Upper lobe of right lung (tissue), 1 donor: ENCODE results near the gene ANKRD39. TPM values are rescaled to one million over a fixed set of nuclear protein-coding genes. Genes with fewer than 3 reads are reported as not detected.

Experiments
- ATAC-seq: fragments of 200-7000 bp; cut with Tn5 transposase; one replicate; pipeline ENCODE4 v1.9.1; 2020; ENCODE audit warnings: mild to moderate bottlenecking, moderate library complexity
- DNase-seq: peaks from one replicate; pipeline ENCODE4 v3.0.0-alpha.2; 2020
- H3K27ac ChIP-seq: fragments of 200-600 bp; one replicate; pipeline ENCODE4 v1.8.0; 2022
- H3K27me3 ChIP-seq: fragments of 200-600 bp; one replicate; pipeline ENCODE4 v1.8.0; 2022; ENCODE audit warnings: mild to moderate bottlenecking
- H3K36me3 ChIP-seq: fragments of 200-600 bp; one replicate; pipeline ENCODE4 v1.8.0; 2022
- H3K4me1 ChIP-seq: fragments of 200-600 bp; one replicate; pipeline ENCODE4 v1.8.0; 2022
- H3K4me3 ChIP-seq: fragments of 200-600 bp; one replicate; pipeline ENCODE4 v1.8.0; 2022; ENCODE audit warnings: mild to moderate bottlenecking
- H3K9me3 ChIP-seq: fragments of 200-600 bp; one replicate; pipeline ENCODE4 v1.8.0; 2022
- intact Hi-C: fragments of 100-400 bp; cut with DNase I; formaldehyde crosslinking; loops from one replicate; pipeline ENCODE4 v1.11.0; 2022
- microRNA-seq: library from miRNA; unstranded; fragments of <30 nt; microRNA quantifications from one replicate; pipeline ENCODE4 v1.2.0, GENCODE V29; 2020; ENCODE audit warnings: borderline microRNAs expressed
- total RNA-seq: library from RNA; stranded (reverse); fragmentation: NEBNext Ultra II Directional; extraction: Animal tissue kit (Norgen Biotek cat#: 25700); gene quantifications from one replicate; pipeline ENCODE4 v1.2.1, GENCODE V29; 2021
- TF ChIP-seq, protein P1 (sequence below): fragments of 200-600 bp; IDR thresholded peaks from one replicate; pipeline ENCODE4 v1.8.0; 2022; ENCODE audit warnings: antibody characterized with exemption
- donor health status: DM: no; HTN: yes; CAD: no; lungs with severe emphysema.

ANKRD39 gene
- total RNA-seq, 1 donor from 2014 or later, result 8.6 TPM

DNA sequence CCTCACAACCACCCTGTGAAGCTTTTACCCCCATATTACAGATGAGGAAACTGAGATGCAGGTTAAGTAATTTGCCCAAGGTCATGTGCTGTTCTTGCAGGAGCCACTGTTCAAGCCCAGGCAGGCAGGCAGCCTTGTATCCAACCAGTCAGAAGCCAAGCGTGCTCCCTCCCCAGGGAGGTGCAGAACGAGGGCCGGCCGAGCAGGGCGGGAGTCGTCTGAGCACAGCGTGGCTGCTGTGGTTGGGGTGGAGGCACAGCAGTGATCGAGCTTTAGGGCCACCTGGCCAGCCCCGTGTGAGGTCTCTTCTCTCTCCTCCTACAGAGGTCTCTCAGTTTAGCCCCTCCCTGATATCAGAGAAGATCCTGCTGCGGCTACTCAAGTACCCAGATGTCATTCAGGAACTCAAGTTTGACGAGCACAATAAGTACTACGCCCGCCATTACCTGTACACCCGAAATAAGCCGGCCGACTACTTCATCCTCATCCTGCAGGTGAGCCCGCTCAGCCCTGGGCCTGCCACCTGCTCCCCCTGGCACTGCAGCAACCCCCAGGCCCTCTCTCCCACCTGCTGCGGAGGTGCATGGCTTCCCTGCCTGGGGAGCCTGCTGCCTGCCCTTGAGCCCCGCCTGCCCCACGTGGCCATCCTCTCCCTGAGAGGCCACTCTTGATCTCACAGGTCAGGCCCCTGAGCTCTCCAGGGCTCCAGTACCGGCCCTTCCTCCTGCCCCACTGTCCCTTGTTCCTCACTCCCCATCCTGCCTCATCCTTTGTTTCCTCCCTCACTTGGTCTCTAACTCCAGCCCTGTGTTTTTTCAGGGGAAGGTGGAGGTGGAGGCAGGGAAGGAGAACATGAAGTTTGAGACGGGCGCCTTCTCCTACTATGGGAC lies 58.8 kb downstream of the ANKRD39 start:
- Histone ChIP-seq H3K27me3 (no peaks in the 10 kb centered on the region), H3K4me3 (no peak overlapping the region), H3K36me3 (peaks cover 17% of the 10 kb centered on the region), H3K4me1 (no peaks in the 10 kb centered on the region), H3K27ac (no peak overlapping the region), H3K9me3 (no peaks in the 10 kb centered on the region)
- DNase-seq (no peak), ATAC-seq (no peak)
- TF ChIP-seq, protein P1, sequence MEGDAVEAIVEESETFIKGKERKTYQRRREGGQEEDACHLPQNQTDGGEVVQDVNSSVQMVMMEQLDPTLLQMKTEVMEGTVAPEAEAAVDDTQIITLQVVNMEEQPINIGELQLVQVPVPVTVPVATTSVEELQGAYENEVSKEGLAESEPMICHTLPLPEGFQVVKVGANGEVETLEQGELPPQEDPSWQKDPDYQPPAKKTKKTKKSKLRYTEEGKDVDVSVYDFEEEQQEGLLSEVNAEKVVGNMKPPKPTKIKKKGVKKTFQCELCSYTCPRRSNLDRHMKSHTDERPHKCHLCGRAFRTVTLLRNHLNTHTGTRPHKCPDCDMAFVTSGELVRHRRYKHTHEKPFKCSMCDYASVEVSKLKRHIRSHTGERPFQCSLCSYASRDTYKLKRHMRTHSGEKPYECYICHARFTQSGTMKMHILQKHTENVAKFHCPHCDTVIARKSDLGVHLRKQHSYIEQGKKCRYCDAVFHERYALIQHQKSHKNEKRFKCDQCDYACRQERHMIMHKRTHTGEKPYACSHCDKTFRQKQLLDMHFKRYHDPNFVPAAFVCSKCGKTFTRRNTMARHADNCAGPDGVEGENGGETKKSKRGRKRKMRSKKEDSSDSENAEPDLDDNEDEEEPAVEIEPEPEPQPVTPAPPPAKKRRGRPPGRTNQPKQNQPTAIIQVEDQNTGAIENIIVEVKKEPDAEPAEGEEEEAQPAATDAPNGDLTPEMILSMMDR, result no peak
- intact Hi-C loops, result no loop called here

Small RNA genes within 50 kb of the gene (microRNA-seq; reads per million reads assigned to microRNA genes)
- 1.3 reads per million for gene MIR3127

Other genes starting within 250 kb of the ANKRD39 start
- 50.1 TPM for gene KANSL3, start 219.7 kb downstream of the ANKRD39 start, total RNA-seq
- gene FER1L5, start 215.3 kb downstream of the ANKRD39 start, total RNA-seq, result 0.14 TPM
- gene LMAN2L, start 118.0 kb downstream of the ANKRD39 start, total RNA-seq, result 16.5 TPM
- 15.0 TPM for gene CNNM4, start 97.1 kb downstream of the ANKRD39 start, total RNA-seq
- 34.1 TPM for gene CNNM3, start 41.7 kb downstream of the ANKRD39 start, total RNA-seq
- gene ANKRD23, start 14.0 kb downstream of the ANKRD39 start, total RNA-seq, result 1.7 TPM
- gene SEMA4C, start 12.1 kb upstream of the ANKRD39 start, total RNA-seq, result 37.7 TPM
- gene FAM178B, start 128.6 kb upstream of the ANKRD39 start, total RNA-seq, result 0.67 TPM
- 12.2 TPM for gene FAHD2B, start 236.9 kb upstream of the ANKRD39 start, total RNA-seq